Measurements from ENCODE around the gene PPP6R1.

PPP6R1 gene

DNA sequence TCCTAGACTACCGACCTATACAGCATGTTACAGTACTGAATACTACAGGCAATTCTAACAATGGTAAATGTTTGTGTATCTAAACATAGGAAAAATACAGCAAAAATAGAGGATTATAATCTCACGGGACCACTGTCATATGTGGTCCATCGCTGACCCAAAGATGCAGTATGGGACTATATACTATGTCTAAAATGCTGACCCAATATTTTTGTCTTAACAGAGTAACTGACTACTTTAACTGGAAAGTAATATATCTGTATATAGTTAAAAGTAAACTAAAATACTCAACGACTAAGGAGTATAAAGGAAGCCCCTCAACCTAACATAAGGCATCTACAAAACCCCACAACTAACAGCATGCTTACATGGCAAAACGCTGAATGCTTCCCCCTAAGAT, 25.8 kb downstream of the PPP6R1 start:
- H3K27ac ChIP-seq, result no peak overlapping the region
- no peak for TF ChIP-seq ZFX (IDR thresholded peaks at IDR 0.05)
- TF ChIP-seq, protein P1, sequence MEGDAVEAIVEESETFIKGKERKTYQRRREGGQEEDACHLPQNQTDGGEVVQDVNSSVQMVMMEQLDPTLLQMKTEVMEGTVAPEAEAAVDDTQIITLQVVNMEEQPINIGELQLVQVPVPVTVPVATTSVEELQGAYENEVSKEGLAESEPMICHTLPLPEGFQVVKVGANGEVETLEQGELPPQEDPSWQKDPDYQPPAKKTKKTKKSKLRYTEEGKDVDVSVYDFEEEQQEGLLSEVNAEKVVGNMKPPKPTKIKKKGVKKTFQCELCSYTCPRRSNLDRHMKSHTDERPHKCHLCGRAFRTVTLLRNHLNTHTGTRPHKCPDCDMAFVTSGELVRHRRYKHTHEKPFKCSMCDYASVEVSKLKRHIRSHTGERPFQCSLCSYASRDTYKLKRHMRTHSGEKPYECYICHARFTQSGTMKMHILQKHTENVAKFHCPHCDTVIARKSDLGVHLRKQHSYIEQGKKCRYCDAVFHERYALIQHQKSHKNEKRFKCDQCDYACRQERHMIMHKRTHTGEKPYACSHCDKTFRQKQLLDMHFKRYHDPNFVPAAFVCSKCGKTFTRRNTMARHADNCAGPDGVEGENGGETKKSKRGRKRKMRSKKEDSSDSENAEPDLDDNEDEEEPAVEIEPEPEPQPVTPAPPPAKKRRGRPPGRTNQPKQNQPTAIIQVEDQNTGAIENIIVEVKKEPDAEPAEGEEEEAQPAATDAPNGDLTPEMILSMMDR (conservative IDR thresholded peaks at IDR 0.05), result no peak

DNA sequence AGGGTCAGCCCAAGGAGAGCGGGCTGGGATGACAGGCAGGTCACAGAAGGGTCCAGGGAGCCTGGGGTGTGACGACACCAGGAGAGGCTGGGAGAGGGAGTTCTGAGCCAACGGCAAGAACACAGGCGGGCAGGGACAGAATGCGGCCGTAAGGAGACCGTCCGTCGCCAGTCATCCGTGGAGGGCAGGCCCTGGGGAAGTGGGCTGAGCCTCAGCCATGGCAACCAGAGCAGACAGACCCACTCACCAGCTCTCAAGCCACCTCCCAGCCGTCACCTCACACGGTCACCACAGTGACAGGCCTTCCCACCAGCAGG, 26.6 kb downstream of the PPP6R1 start:
- TF ChIP-seq, protein P1 (conservative IDR thresholded peaks at IDR 0.05), result no peak
- no peak for TF ChIP-seq ZFX (IDR thresholded peaks at IDR 0.05)
- H3K27ac ChIP-seq, result no peak overlapping the region

DNA sequence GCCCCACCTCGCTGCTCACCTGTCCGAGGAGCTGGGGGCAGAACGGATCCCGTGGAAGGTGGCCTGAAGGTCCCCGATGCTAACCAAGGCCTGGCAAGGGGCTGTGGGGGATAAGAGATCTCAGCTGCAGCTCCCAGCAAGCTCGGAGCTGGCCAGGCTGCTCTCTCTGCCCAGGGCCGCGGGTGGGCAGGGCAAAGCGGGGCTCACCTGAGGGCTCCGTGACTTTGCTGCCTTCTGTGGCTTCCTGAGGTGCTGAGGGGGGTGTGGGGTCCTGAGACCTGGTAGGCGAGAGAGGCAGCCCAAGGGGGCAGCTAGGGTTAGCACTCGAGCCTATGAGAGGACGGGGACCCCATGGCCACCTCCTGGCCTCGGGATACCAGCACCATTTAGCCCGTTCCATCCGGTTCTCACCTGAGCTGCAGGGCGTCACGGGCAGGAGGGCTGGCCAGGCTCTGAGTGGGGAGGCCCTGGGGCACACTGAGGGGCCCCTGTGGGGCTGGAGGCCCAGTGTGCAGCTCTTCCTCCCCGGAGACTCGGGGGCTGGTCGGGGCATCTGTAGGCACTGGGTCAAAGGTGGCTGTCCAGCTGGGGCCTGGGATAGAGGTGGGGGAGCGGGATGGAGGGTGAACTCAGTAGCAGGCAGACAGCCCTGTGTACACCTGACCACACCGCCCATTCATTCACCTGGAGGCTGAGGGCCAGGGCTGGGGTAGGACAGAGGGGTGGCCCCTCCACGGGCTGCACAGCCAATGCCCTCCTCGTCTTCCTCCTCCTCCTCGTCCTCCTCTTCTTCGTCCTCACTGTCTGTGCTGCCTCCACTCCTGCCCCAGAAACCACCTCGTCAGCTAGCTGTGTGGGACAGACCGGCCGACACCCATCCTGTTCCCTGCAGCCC, 27.2 kb downstream of the PPP6R1 start:
- H3K27ac ChIP-seq, result no peak overlapping the region
- TF ChIP-seq ZFX (IDR thresholded peaks at IDR 0.05), result no peak
- TF ChIP-seq, protein P1 (conservative IDR thresholded peaks at IDR 0.05), result no peak

GRCh38 chr19:55230780-55231179, 28.0 kb downstream of the PPP6R1 start:
- H3K27ac ChIP-seq, result no peak overlapping the region
- TF ChIP-seq, protein P1 (conservative IDR thresholded peaks at IDR 0.05), result no peak
- TF ChIP-seq ZFX (IDR thresholded peaks at IDR 0.05), result no peak

GRCh38 chr19:55230329-55230728, 28.5 kb downstream of the PPP6R1 start:
- no peak overlapping the region for H3K27ac ChIP-seq
- TF ChIP-seq ZFX (IDR thresholded peaks at IDR 0.05), result no peak
- TF ChIP-seq, protein P1 (conservative IDR thresholded peaks at IDR 0.05), result no peak

DNA sequence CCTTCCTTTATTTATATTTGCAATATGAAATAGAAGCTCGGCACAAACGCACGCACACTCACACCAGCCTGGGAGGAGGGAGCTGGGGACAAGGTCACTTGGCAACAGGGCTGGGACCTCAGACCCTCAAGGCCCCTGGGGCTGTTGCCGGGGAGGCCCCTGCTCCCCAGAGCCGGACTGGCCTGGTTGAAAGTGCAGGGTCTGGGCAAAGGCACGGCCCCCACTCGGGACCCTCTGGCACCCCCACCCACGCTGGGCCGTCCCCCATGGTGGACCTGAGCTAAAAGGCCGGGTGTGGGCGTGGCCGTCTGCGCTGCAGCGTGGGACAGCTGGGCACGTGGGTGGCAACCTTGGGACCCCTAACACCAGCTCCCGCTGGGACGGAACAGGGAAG, 29.0 kb downstream of the PPP6R1 start:
- TF ChIP-seq, protein P1 (conservative IDR thresholded peaks at IDR 0.05), result no peak
- TF ChIP-seq ZFX (IDR thresholded peaks at IDR 0.05), result no peak

GRCh38 chr19:55229145-55229788, 29.6 kb downstream of the PPP6R1 start:
- TF ChIP-seq, protein P1 (conservative IDR thresholded peaks at IDR 0.05), result no peak
- TF ChIP-seq ZFX (IDR thresholded peaks at IDR 0.05), result no peak
- H3K27ac ChIP-seq, result no peak overlapping the region

More for the DNA sequence above, 29.0 kb downstream of the PPP6R1 start:
- no peak overlapping the region for H3K27ac ChIP-seq
